HUES48 (cell line): Measurements from ENCODE around the gene RABGAP1.
"Not testable (repeated sequence)": the region's sequence is repeated elsewhere in the genome, so short reads cannot be mapped to it uniquely, and the experiment has no call there.

Source experiments
- H3K27ac ChIP-seq: one replicate; pipeline ENCODE4 v1.7.0; 2013; ENCODE audit warnings: low read depth, low read length, inconsistent platforms
- H3K27me3 ChIP-seq: 2 replicates; pipeline ENCODE4 v1.6.1; 2013; ENCODE audit warnings: mild to moderate bottlenecking, low read length; ENCODE audit not compliant: control insufficient read depth, insufficient read depth
- H3K36me3 ChIP-seq: 2 replicates; pipeline ENCODE4 v1.6.1; 2013; ENCODE audit warnings: low read length; ENCODE audit not compliant: control insufficient read depth, insufficient read depth
- H3K4me1 ChIP-seq: 2 replicates; pipeline ENCODE4 v1.6.1; 2013; ENCODE audit warnings: mild to moderate bottlenecking, low read length; ENCODE audit not compliant: control insufficient read depth, insufficient read depth
- H3K4me3 ChIP-seq: 2 replicates; pipeline ENCODE4 v1.5.1; 2013; ENCODE audit warnings: mild to moderate bottlenecking, low read depth, low read length
- H3K9ac ChIP-seq: 2 replicates; pipeline ENCODE4 v1.6.1; 2013; ENCODE audit warnings: mild to moderate bottlenecking, low read depth, low read length, moderate library complexity
- H3K9me3 ChIP-seq: 2 replicates; pipeline ENCODE4 v1.6.1; 2013; ENCODE audit warnings: low read length; ENCODE audit not compliant: control insufficient read depth, insufficient read depth

The RABGAP1 gene

DNA sequence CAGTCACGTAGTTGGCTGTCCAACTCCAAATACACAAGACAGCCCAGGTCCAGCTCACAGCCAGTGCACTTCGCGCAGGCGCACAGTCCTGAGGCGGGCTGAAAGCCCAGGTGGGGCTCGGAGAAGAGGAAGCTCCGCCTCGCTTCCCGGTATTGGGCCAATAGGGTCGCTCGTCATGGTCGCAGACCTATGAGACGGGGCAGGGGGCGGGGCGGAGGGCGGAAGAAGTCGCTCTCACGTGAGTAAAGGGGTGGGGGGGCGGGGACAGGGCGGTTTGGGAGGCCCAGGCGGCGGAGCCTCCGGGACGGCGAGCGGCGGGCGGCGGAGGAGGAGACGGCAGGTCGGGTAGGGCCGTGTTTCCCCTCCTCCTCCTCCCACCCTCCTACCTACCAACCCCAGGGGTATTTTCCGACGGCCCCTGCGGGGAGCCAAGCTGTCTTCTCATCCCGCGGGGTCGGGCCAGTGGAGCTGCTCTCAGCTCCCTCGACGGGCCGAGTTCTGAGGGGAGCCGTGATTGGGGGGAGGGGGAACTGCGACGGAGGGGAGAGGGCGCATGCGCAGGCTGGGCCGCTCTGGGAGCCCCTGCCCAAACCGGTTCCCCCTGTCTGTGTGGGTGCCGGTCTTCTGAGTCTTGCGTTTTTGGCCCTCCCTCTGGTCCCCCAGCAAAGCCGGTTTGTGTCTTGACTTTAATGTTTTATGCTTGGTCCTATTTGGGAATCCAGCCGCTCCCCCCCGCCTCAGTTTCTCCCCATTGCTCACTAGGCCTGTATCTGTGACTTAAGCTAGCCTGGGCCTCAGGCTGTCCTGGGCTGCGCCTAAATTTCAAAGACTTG is at the start of gene RABGAP1:
Gene RABGAP1 (plus strand): TSS at position 272 of the 833 bp plus-strand sequence. CDS start 16,040 bp downstream, outside the sequence.
- Histone ChIP-seq H3K4me1 (peaks cover 12% of the 10 kb centered on the region), H3K9ac (peak within 1 kb of the TSS; percentile 85), H3K4me3 (peak within 1 kb of the TSS; percentile 83), H3K27ac (peak within 1 kb of the TSS; percentile 98), H3K36me3 (peaks cover 38% of the 10 kb centered on the region), H3K9me3 (no peaks in the 10 kb centered on the region), H3K27me3 (no peaks in the 10 kb centered on the region)

DNA sequence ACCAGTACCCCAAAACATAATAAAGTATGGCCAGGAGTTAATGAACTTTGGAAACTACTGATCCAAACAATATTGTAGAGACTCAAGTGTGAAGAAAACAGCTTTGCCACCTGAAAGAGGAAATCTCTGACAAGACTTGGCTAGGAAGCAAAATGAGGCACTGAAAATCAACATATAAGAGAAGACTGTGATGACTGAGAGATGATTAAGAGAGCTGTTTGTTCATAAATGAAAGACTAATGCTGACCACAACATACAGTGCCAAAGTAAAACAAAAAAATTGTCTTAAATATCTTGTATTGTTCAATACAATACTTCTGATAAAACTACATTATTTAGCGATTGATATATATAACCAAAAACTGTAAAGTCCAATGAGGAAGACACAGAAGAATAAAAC is 42.9 kb upstream of the RABGAP1 start:
- Histone ChIP-seq H3K4me1 (no peaks in the 10 kb centered on the region), H3K9ac (no peak overlapping the region), H3K27ac (no peak overlapping the region)

DNA sequence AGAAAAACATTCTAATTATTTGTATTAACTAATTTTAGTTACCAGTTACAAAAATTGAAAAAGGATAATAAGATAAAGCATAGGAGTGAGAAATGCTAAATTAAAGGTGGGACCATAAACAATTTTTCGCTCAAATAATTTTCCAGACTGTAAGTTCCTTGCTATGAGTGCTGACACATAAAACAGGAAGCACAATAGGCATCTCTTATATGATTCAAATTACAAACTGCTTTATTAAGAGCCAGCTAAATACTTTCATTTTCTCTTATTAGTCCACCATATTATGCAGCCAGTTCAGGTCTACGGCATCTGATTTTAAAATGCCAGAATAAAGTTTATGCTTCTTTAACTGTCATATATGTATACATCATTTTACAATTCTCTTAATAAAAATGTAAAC is 40.0 kb upstream of the RABGAP1 start:
- H3K36me3 ChIP-seq = peaks cover 23% of the 10 kb centered on the region
- H3K9ac ChIP-seq = no peak overlapping the region
- no peaks in the 10 kb centered on the region for H3K27me3 ChIP-seq
- 0 out of 2 replicates have a peak, but pooled peaks cover 3% of the 10 kb centered on the region for H3K4me1 ChIP-seq
- no peaks in the 10 kb centered on the region for H3K9me3 ChIP-seq
- H3K4me3 ChIP-seq = no peak overlapping the region
- H3K27ac ChIP-seq = no peak overlapping the region

More for the DNA sequence above, 42.9 kb upstream of the RABGAP1 start:
- H3K36me3 ChIP-seq = peaks cover 49% of the 10 kb centered on the region
- no peaks in the 10 kb centered on the region for H3K27me3 ChIP-seq
- H3K9me3 ChIP-seq = no peaks in the 10 kb centered on the region
- H3K4me3 ChIP-seq = no peak overlapping the region

DNA sequence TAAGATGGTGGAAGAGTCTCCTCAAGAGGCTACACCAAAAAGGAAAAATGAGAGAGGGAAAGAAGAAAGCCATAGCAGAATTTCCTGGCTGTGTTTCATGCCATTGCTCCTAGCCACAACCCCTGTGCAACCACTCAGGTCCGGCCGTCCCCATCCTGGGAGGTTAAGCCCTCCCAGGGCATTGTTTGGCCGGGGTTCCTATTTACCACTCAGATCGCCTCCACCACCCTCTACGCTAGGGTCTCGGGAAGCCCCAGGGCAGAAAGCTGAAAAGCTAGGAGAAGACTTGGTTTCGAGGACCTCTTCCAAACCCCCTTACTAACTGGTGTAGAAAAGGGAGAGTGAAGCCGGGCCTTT is 36.4 kb upstream of the RABGAP1 start:
- Histone ChIP-seq H3K4me3 (peak overlapping the region; percentile 96), H3K36me3 (peaks cover 3% of the 10 kb centered on the region; the same call in 1 of the 2 replicates), H3K27me3 (no peaks in the 10 kb centered on the region)

DNA sequence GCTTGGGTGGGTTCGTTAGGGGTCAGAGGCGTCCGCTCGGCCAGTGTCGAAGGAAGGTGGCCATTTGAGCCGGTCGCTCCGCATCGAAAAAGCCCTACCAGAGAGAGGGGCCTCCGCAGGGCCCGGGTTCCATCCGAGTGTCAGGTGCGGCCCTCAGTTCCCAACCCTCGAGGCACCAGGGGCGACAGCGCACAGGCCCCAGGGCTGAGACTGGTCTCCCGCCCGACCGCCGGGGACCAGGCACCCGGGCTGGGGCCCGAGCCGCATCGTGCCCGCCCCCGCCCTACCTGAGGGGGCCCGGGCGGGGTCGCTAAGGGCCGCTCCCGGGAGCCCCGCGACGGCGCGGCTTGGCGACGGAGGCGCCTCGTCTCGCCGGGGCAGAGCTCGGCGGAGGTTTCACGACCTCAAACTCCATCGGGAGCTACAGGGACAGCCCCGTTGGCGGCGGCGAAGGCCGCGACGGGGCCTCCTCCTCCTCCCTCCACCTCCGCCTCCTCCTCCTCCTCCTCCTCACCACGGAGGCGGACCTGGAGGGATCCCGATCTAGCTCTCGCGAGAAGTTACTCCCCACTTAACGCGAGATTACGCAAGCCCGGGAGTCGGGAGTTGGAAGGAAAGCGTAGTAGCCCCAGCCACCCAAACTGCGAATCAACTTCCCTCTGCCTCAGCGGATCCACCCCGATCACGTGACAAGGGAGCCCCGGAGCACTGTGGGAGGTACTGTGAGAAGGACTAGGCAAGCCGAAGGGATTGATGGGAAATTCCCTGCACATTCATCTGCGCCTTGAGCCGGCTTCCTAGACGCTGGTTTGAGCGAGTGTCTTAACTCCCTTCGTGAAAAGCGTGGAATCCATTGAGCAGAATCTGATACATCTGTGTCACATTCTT is 35.8 kb upstream of the RABGAP1 start, which contains the start of gene RC3H2:
Gene RC3H2 (minus strand): TSS at position 537 of the 888 bp plus-strand sequence. CDS start 7,850 bp downstream, outside the sequence.
- H3K4me3 ChIP-seq = peak within 1 kb of the TSS; percentile 96
- peaks cover 9% of the 10 kb centered on the region; the same call in 1 of the 2 replicates for H3K36me3 ChIP-seq
- H3K27me3 ChIP-seq = no peaks in the 10 kb centered on the region
- 0 out of 2 replicates have a peak, but pooled peaks cover 3% of the 10 kb centered on the region for H3K4me1 ChIP-seq
- no peaks in the 10 kb centered on the region for H3K9me3 ChIP-seq
- H3K9ac ChIP-seq = peak within 1 kb of the TSS; percentile 96
- peak within 1 kb of the TSS; percentile 96 for H3K27ac ChIP-seq

More for the DNA sequence above, 36.4 kb upstream of the RABGAP1 start:
- peak overlapping the region; percentile 96 for H3K27ac ChIP-seq
- 0 out of 2 replicates have a peak, but pooled peaks cover 3% of the 10 kb centered on the region for H3K4me1 ChIP-seq
- H3K9me3 ChIP-seq = no peaks in the 10 kb centered on the region
- peak overlapping the region; percentile 96 for H3K9ac ChIP-seq

DNA sequence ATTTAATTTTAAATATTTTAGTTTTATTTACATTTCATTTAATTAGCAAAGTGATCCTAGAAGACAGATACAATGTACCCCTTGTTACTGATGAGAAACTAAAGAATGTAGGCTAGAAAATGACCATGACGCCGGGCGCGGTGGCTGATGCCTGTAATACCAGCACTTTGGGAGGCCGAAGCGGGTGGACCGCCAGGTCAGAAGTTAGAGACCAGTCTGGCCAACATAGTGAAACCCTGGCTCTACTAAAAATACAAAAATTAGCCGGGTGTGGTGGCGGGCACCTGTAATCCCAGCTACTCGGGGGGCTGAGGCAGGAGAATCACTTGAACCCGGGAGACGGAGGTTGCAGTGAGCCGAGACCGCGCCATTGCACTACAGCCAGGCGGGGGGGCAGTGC is 34.7 kb upstream of the RABGAP1 start:
- not testable (repeated sequence) for H3K4me1 ChIP-seq, H3K9ac ChIP-seq, H3K9me3 ChIP-seq, H3K27ac ChIP-seq, H3K27me3 ChIP-seq, H3K4me3 ChIP-seq
- peaks cover 20% of the 10 kb centered on the region for H3K36me3 ChIP-seq

DNA sequence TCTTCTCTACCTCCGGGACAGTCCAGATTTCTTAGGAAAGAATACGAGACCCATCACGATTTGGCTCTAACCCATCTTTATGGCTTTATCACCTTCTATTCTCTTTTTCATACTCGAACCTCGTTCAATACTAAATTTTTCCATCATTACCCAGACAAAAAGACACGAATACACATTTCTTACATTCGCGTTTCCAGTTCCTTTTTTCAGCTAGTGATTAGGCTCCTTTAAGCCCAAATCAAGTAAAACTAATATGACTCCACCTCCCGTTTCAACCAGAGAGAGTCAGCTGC is 28.2 kb upstream of the RABGAP1 start:
- peak overlapping the region; percentile 88 for H3K9ac ChIP-seq
- H3K4me3 ChIP-seq = peak overlapping the region; percentile 81
- peaks cover 30% of the 10 kb centered on the region for H3K36me3 ChIP-seq
- H3K4me1 ChIP-seq = peaks cover 6% of the 10 kb centered on the region
- no peaks in the 10 kb centered on the region for H3K27me3 ChIP-seq
- H3K27ac ChIP-seq = peak overlapping the region; percentile 93
- H3K9me3 ChIP-seq = no peaks in the 10 kb centered on the region

DNA sequence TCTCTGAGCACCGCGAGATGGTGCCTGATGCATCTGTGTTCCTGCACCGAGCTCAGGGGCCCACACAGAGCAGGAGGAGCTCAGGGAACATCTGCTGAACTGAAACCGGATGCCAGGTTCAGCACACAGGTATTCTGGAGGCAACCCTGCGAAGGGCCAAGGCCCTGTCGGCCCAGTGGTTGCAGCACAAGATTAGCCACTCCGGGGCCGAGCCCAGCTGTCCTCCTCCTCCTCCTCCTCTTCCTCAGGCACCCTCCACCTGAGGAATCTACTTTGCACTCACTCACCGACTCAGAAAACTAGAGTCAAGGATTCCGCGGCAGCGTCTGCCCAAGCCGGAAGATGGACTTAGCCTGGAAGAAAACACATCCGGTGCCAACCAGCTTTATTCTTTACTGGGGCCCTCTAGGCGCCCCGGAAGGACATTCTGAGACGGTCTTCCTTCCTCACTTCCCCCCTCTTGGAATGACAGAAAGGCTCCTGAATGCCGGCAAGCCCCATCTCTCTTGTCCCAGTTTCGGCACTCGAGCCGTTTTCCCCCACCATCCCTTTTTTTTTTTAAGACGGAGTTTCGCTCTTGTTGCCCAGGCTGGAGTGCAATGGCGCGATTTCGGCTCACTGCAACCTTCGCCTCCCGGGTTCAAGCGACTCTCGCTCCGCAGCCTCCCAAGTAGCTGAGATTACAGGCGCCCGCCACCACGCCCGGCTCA is 27.7 kb upstream of the RABGAP1 start, which contains the start of gene ZBTB6:
Gene ZBTB6 (minus strand): TSS at position 360 of the 710 bp plus-strand sequence. CDS start 1,251 bp downstream, outside the sequence.
- H3K36me3 ChIP-seq = peaks cover 35% of the 10 kb centered on the region
- H3K9ac ChIP-seq = peak within 1 kb of the TSS; percentile 88
- H3K27me3 ChIP-seq = no peaks in the 10 kb centered on the region
- peak within 1 kb of the TSS; percentile 81 for H3K4me3 ChIP-seq
- peak within 1 kb of the TSS; percentile 93 for H3K27ac ChIP-seq
- H3K9me3 ChIP-seq = no peaks in the 10 kb centered on the region
- peaks cover 6% of the 10 kb centered on the region for H3K4me1 ChIP-seq

DNA sequence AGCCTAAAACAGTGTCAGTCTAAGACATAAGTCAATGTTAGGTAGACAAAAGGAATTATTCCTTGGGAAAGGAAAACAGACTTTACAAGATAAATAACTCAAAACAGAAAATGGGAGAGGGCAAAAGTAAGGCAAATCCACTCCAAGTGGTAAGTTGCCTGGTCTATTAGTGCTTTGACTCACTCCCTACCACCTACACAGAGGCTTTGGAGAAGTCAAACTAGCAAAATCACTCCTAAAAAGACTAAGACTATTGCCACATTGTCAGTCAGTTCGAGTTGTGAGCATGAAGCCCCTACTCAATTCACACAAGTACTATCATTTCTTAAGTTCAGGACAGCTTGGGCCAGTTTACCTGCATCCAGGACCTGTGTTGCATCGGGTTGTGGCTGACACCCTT is 22.5 kb upstream of the RABGAP1 start:
- H3K27me3 ChIP-seq = no peaks in the 10 kb centered on the region
- H3K4me1 ChIP-seq = peaks cover 12% of the 10 kb centered on the region
- H3K4me3 ChIP-seq = no peak overlapping the region
- H3K27ac ChIP-seq = no peak overlapping the region
- H3K9me3 ChIP-seq = no peaks in the 10 kb centered on the region
- peaks cover 22% of the 10 kb centered on the region for H3K36me3 ChIP-seq
- no peak overlapping the region for H3K9ac ChIP-seq

DNA sequence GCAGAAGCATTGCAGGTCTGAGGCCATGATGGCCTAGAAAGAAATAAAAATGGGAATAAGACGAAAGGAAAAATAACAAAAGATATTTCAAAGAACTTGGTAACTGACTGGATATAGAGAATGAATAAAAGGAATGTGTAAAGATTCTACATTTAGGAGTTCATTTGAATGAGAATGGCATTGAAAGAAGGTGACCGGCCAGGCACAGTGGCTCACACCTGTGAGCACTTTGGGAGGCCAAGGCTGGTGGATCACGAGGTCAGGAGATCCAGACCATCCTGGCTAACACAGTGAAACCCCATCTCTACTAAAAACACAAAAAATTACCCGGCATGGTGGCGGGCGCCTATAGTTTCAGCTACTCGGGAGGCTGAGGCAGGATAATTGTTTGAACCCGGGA is 18.1 kb upstream of the RABGAP1 start:
- H3K27ac ChIP-seq = peak overlapping the region; percentile 2
- no peaks in the 10 kb centered on the region for H3K9me3 ChIP-seq
- no peak overlapping the region for H3K9ac ChIP-seq
- H3K4me1 ChIP-seq = peaks cover 20% of the 10 kb centered on the region
- H3K4me3 ChIP-seq = 0 out of 2 replicates have a peak overlapping the region, but pooled peaks have one; percentile 11
- no peaks in the 10 kb centered on the region for H3K27me3 ChIP-seq
- peaks cover 21% of the 10 kb centered on the region for H3K36me3 ChIP-seq
